GM12878 (cell line): Measurements from ENCODE around the gene KCNQ1.

Experiments used
- SREBF1 ChIP-seq: IDR thresholded peaks from 2 replicates; pipeline ENCODE4 v1.6.1; 2012; ENCODE audit warnings: mild to moderate bottlenecking, low read length
- TF ChIP-seq, protein P1 (sequence below), 3 experiments: IDR thresholded peaks in 2 of 3; conservative IDR thresholded peaks in 1 of 3; 2 replicates each; pipeline ENCODE4 v1.5.1; 2011; ENCODE audit warnings: low read depth in 3 of 3, low read length in 3 of 3, mild to moderate bottlenecking in 3 of 3, control low read depth in 2 of 3, moderate library complexity in 2 of 3, inconsistent platforms in 1 of 3, mixed read lengths in 1 of 3; ENCODE audit not compliant: control insufficient read depth in 2 of 3, insufficient read depth in 1 of 3; ENCODE audit errors: extremely low read depth in 1 of 3

DNA sequence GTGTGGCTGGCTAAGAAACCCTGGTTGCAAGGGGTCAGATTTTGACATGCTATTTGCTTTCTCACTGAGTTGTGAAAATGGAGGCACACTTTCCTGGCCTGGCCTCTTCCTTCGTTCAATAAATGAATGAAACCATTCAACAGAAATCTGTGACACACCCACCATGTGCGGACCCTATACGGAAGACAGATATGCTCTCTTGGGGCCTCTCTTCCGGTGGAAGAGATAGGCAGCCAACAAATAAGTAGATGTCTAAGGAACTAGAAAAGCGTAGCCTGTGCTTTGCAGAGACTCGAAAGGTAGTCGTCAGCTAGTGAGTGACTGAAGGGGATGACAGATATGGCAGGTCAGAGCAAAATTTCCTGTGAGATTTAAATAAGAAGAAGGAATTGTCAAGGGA is 249.7 kb downstream of the KCNQ1 start:
- TF ChIP-seq, protein P1, sequence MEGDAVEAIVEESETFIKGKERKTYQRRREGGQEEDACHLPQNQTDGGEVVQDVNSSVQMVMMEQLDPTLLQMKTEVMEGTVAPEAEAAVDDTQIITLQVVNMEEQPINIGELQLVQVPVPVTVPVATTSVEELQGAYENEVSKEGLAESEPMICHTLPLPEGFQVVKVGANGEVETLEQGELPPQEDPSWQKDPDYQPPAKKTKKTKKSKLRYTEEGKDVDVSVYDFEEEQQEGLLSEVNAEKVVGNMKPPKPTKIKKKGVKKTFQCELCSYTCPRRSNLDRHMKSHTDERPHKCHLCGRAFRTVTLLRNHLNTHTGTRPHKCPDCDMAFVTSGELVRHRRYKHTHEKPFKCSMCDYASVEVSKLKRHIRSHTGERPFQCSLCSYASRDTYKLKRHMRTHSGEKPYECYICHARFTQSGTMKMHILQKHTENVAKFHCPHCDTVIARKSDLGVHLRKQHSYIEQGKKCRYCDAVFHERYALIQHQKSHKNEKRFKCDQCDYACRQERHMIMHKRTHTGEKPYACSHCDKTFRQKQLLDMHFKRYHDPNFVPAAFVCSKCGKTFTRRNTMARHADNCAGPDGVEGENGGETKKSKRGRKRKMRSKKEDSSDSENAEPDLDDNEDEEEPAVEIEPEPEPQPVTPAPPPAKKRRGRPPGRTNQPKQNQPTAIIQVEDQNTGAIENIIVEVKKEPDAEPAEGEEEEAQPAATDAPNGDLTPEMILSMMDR (IDR thresholded peaks at IDR 0.05 in 2 of 3, conservative IDR thresholded peaks at IDR 0.05 in 1 of 3; ENCODE audit: control insufficient read depth in 2 of 3, extremely low read depth in 1 of 3, insufficient read depth in 1 of 3, low read depth in 3 of 3, low read length in 3 of 3), result no peak
- TF ChIP-seq SREBF1, result no peak
